HFFc6 (cell line): ENCODE data around the gene SERPINE1. TPM values are rescaled to one million over a fixed set of nuclear protein-coding genes. Genes with fewer than 3 reads are reported as not detected.

ENCODE experiments used
- DNase-seq: peaks from one replicate; pipeline ENCODE4 v3.0.0-alpha.2; 2018
- H3K27ac Mint-ChIP-seq: 2 replicates; pipeline ENCODE4 v1.8.0; 2020; ENCODE audit warnings: mild to moderate bottlenecking, mixed read lengths
- H3K27me3 Mint-ChIP-seq: 2 replicates; pipeline ENCODE4 v1.8.0; 2021; ENCODE audit warnings: mild to moderate bottlenecking, moderate library complexity, mixed read lengths; ENCODE audit not compliant: insufficient read depth
- H3K36me3 Mint-ChIP-seq: 2 replicates; pipeline ENCODE4 v1.8.0; 2021; ENCODE audit warnings: low read depth, mixed read lengths
- H3K4me1 Mint-ChIP-seq: 2 replicates; pipeline ENCODE4 v1.8.0; 2020; ENCODE audit warnings: low read depth, mixed read lengths
- H3K4me3 Mint-ChIP-seq: 2 replicates; pipeline ENCODE4 v1.8.0; 2020; ENCODE audit warnings: mild to moderate bottlenecking, moderate library complexity, mixed read lengths
- H3K9me3 Mint-ChIP-seq: 2 replicates; pipeline ENCODE4 v1.8.0; 2020; ENCODE audit warnings: mild to moderate bottlenecking, mixed read lengths
- total RNA-seq, 6 experiments: library from RNA; stranded (reverse); fragmentation: NEBNext Ultra II Directional; extraction: Animal tissue kit (Norgen Biotek cat#: 25700); gene quantifications; 2 replicates in 1 of 6; 3 replicates in 5 of 6; pipeline ENCODE4 v1.2.3, GENCODE V29; 2021
- TF ChIP-seq, protein P1 (sequence below): fragments of 200-600 bp; sonication (generic); IDR thresholded peaks from 2 replicates; pipeline ENCODE4 v1.5.0; 2021; ENCODE audit warnings: antibody characterized with exemption, mild to moderate bottlenecking

The SERPINE1 gene
- total RNA-seq, 6 experiments from 2014 or later = 906 to 2,092 (median 1,052) TPM

DNA sequence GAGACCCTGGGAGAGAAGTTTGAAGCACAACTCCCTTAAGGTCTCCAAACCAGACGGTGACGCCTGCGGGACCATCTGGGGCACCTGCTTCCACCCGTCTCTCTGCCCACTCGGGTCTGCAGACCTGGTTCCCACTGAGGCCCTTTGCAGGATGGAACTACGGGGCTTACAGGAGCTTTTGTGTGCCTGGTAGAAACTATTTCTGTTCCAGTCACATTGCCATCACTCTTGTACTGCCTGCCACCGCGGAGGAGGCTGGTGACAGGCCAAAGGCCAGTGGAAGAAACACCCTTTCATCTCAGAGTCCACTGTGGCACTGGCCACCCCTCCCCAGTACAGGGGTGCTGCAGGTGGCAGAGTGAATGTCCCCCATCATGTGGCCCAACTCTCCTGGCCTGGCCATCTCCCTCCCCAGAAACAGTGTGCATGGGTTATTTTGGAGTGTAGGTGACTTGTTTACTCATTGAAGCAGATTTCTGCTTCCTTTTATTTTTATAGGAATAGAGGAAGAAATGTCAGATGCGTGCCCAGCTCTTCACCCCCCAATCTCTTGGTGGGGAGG, 10.8 kb downstream of the SERPINE1 start:
- H3K36me3 Mint-ChIP-seq = peaks cover 48% of the 10 kb centered on the region
- DNase-seq = no peak
- H3K9me3 Mint-ChIP-seq = peaks cover 87% of the 10 kb centered on the region
- TF ChIP-seq, protein P1, sequence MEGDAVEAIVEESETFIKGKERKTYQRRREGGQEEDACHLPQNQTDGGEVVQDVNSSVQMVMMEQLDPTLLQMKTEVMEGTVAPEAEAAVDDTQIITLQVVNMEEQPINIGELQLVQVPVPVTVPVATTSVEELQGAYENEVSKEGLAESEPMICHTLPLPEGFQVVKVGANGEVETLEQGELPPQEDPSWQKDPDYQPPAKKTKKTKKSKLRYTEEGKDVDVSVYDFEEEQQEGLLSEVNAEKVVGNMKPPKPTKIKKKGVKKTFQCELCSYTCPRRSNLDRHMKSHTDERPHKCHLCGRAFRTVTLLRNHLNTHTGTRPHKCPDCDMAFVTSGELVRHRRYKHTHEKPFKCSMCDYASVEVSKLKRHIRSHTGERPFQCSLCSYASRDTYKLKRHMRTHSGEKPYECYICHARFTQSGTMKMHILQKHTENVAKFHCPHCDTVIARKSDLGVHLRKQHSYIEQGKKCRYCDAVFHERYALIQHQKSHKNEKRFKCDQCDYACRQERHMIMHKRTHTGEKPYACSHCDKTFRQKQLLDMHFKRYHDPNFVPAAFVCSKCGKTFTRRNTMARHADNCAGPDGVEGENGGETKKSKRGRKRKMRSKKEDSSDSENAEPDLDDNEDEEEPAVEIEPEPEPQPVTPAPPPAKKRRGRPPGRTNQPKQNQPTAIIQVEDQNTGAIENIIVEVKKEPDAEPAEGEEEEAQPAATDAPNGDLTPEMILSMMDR = no peak
- H3K4me1 Mint-ChIP-seq = peaks cover 87% of the 10 kb centered on the region
- peak overlapping the region; percentile 98 for H3K27ac Mint-ChIP-seq
- peaks cover 89% of the 10 kb centered on the region for H3K27me3 Mint-ChIP-seq
- H3K4me3 Mint-ChIP-seq = peak overlapping the region; percentile 98

DNA sequence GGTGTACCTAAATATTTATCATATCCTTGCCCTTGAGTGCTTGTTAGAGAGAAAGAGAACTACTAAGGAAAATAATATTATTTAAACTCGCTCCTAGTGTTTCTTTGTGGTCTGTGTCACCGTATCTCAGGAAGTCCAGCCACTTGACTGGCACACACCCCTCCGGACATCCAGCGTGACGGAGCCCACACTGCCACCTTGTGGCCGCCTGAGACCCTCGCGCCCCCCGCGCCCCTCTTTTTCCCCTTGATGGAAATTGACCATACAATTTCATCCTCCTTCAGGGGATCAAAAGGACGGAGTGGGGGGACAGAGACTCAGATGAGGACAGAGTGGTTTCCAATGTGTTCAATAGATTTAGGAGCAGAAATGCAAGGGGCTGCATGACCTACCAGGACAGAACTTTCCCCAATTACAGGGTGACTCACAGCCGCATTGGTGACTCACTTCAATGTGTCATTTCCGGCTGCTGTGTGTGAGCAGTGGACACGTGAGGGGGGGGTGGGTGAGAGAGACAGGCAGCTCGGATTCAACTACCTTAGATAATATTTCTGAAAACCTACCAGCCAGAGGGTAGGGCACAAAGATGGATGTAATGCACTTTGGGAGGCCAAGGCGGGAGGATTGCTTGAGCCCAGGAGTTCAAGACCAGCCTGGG, 11.4 kb downstream of the SERPINE1 start:
- Mint-ChIP-seq H3K27me3 (peaks cover 83% of the 10 kb centered on the region), H3K4me1 (peaks cover 84% of the 10 kb centered on the region), H3K27ac (peak overlapping the region; percentile 98), H3K4me3 (peak overlapping the region; percentile 98), H3K36me3 (peaks cover 44% of the 10 kb centered on the region), H3K9me3 (peaks cover 81% of the 10 kb centered on the region)
- TF ChIP-seq, protein P1 = peak; percentile 94
- peak; percentile 96 for DNase-seq

DNA sequence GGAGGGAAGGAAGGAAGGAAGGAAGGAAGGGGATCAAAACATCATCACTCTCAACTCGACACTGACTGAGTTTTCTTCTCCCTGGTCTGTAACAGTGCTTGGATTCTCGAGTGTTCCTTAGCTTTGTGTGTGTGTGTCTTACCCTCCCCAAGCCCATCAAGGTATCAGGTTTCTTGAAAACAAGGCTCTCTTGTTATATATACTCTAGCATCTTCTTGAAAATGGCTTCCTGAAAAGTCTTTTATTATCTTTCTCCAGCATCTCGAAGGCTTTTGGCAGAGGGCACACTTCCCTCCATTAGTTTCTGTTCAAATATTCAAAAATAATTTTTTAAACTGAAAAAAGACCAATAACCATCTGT, 13.4 kb downstream of the SERPINE1 start:
- Mint-ChIP-seq H3K4me1 (peaks cover 75% of the 10 kb centered on the region), H3K4me3 (peak overlapping the region; percentile 71), H3K9me3 (peaks cover 62% of the 10 kb centered on the region), H3K27ac (peak overlapping the region; percentile 98), H3K36me3 (peaks cover 24% of the 10 kb centered on the region), H3K27me3 (peaks cover 64% of the 10 kb centered on the region)
- TF ChIP-seq, protein P1 = no peak
- peak; percentile 57 for DNase-seq

DNA sequence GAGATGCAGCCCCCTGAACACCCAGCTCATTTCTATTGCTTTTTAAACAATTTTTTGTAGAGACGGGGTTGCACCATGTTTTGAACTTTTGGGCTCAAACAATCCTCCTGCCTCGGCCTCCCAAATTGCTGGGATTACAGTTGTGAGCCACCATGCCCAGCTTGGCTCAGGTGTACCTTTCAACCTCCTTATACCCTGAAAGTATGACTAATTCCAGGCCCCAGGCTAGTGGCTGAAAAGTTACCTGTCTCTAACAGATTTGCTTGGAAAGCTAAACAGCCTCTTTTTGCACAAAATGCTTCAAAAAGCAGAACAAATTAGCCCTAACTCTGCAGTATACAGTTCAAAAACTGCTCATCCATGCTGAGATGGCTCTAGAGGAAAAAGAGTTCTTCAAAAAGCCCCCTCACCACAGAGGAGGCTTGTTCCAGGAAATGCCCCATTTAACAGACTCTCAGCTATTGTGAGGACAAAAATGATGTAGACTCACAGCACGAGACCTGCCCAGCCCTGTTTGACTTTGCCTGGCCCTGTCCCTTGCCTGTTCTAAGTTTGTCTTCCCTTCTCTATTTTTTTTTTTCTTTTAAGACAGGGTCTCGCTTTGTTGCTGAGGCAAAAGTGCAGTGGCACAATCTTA, 14.0 kb downstream of the SERPINE1 start:
- DNase-seq = peak; percentile 20
- H3K27ac Mint-ChIP-seq = peak overlapping the region; percentile 98
- TF ChIP-seq, protein P1 = no peak
- peak overlapping the region; percentile 71; the same call in 1 of the 2 replicates for H3K4me3 Mint-ChIP-seq
- peaks cover 20% of the 10 kb centered on the region for H3K36me3 Mint-ChIP-seq
- peaks cover 58% of the 10 kb centered on the region for H3K27me3 Mint-ChIP-seq
- H3K9me3 Mint-ChIP-seq = peaks cover 56% of the 10 kb centered on the region
- peaks cover 69% of the 10 kb centered on the region for H3K4me1 Mint-ChIP-seq

DNA sequence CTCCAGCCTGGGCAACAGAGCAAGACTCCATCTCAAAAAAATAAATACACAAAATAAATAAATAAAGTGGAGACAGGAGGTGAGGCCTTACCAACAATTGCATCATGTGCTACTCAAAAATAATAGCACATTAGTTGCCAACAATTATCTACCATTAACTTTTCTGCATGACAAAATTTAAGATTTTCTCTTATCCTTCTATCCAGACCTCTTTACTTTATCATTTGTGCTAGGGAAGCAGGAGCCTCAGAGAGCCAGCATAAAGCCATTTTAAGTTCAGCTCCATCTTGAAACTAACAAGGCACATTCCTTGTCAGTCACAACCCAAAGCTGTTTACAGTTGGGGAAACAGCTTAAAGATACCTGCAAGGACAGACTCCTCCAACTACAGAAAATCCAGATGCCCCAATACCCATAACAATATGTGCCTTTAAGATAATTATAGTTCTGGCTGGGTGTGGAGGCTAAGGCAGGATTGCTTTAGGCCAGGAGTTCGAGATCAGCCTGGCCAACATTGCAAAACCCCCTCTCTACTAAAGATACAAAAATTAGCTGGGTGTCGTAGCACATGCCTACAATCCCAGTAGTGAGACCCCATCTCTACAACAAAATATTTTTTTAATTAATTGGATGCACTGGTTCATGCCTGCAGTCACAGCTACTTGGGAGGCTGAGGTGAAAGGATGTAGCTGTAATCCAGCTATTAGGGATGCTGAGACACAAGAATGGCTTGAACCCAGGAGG, 25.2 kb downstream of the SERPINE1 start:
- Mint-ChIP-seq H3K36me3 (peaks cover 15% of the 10 kb centered on the region; the same call in 1 of the 2 replicates), H3K27ac (no peak overlapping the region), H3K27me3 (peaks cover 29% of the 10 kb centered on the region), H3K9me3 (no peaks in the 10 kb centered on the region), H3K4me1 (peaks cover 20% of the 10 kb centered on the region), H3K4me3 (no peak overlapping the region)
- DNase-seq = no peak
- TF ChIP-seq, protein P1 = no peak
